GM23338 (cell line): ENCODE data around the gene STPG4.

Source experiments
- CREB1 ChIP-seq: fragments of 250-450 bp; sonication (Bioruptor Pico); IDR thresholded peaks from 2 replicates; pipeline ENCODE4 v1.5.0; 2020; ENCODE audit warnings: low read depth, mild to moderate bottlenecking, moderate library complexity
- EZH2 ChIP-seq: fragments of 200-600 bp; sonication (generic); IDR thresholded peaks from one replicate; pipeline ENCODE4 v1.8.0; 2017; ENCODE audit warnings: antibody characterized with exemption, mild to moderate bottlenecking, low read depth; ENCODE audit not compliant: unreplicated experiment
- EZH2phosphoT487 ChIP-seq: fragments of 200-600 bp; sonication (generic); IDR thresholded peaks from one replicate; pipeline ENCODE4 v1.8.1; 2018; ENCODE audit warnings: antibody characterized with exemption; ENCODE audit not compliant: unreplicated experiment
- JUNB ChIP-seq: IDR thresholded peaks from one replicate; pipeline ENCODE4 v1.6.1; 2016; ENCODE audit warnings: antibody characterized with exemption; ENCODE audit not compliant: unreplicated experiment
- NANOG ChIP-seq: IDR thresholded peaks from 2 replicates; pipeline ENCODE4 v1.6.1; 2016; ENCODE audit warnings: antibody characterized with exemption, borderline replicate concordance
- POLR2AphosphoS5 ChIP-seq: IDR thresholded peaks from 2 replicates; pipeline ENCODE4 v1.6.1; 2016; ENCODE audit warnings: antibody characterized with exemption, low read depth
- STAT1 ChIP-seq: IDR thresholded peaks from one replicate; pipeline ENCODE4 v1.6.1; 2016; ENCODE audit warnings: antibody characterized with exemption; ENCODE audit not compliant: unreplicated experiment
- ZNF331 ChIP-seq: fragments of 250-450 bp; sonication (Bioruptor Pico); IDR thresholded peaks from 2 replicates; pipeline ENCODE4 v1.5.0; 2020; ENCODE audit warnings: low read depth, mild to moderate bottlenecking, moderate library complexity
- TF ChIP-seq, protein P1 (sequence below), 2 experiments: fragments of 200-600 bp in 1 of 2; sonication (generic) in 1 of 2; conservative IDR thresholded peaks; 2 replicates each; pipeline versions ENCODE4 v1.5.1 to v1.6.1; 2016 to 2017; ENCODE audit warnings: antibody characterized with exemption in 2 of 2, low read depth in 2 of 2, mild to moderate bottlenecking in 2 of 2, moderate library complexity in 1 of 2
- TF ChIP-seq, protein P2 (sequence below): fragments of 250-450 bp; sonication (Bioruptor Pico); IDR thresholded peaks from 2 replicates; pipeline ENCODE4 v1.5.0; 2020; ENCODE audit warnings: mild to moderate bottlenecking, moderate library complexity
- TF ChIP-seq, protein P3 (sequence below): IDR thresholded peaks from 2 replicates; pipeline ENCODE4 v1.6.1; 2016; ENCODE audit warnings: antibody characterized with exemption
- TF ChIP-seq, protein P4 (sequence below): IDR thresholded peaks from one replicate; pipeline ENCODE4 v1.6.1; 2018; ENCODE audit warnings: antibody characterized with exemption; ENCODE audit not compliant: unreplicated experiment

DNA sequence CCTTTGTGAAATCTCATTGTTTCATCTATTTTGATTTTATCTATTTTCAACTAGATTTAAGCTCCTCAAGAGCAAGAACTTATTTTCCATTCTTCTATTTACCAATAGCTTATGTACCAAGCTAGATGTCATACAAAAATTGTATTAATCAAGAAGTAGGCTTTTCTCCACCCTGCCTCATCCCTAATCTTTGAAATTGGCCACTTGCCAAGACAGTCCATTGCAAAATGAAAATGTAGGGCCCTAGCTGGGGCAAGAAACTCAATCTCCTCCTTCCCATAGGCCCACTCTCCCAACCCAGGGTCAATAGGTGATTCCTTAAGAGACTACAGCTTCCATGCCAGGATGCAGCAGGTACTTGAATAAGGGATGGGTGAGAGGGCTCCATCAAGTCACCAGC, 39.3 kb upstream of the STPG4 start:
- no peak for TF ChIP-seq POLR2AphosphoS5
- no peak for TF ChIP-seq EZH2
- TF ChIP-seq, protein P1, sequence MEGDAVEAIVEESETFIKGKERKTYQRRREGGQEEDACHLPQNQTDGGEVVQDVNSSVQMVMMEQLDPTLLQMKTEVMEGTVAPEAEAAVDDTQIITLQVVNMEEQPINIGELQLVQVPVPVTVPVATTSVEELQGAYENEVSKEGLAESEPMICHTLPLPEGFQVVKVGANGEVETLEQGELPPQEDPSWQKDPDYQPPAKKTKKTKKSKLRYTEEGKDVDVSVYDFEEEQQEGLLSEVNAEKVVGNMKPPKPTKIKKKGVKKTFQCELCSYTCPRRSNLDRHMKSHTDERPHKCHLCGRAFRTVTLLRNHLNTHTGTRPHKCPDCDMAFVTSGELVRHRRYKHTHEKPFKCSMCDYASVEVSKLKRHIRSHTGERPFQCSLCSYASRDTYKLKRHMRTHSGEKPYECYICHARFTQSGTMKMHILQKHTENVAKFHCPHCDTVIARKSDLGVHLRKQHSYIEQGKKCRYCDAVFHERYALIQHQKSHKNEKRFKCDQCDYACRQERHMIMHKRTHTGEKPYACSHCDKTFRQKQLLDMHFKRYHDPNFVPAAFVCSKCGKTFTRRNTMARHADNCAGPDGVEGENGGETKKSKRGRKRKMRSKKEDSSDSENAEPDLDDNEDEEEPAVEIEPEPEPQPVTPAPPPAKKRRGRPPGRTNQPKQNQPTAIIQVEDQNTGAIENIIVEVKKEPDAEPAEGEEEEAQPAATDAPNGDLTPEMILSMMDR (conservative IDR thresholded peaks at IDR 0.05; ENCODE audit: low read depth in 2 of 2): no peak
- TF ChIP-seq, protein P2, sequence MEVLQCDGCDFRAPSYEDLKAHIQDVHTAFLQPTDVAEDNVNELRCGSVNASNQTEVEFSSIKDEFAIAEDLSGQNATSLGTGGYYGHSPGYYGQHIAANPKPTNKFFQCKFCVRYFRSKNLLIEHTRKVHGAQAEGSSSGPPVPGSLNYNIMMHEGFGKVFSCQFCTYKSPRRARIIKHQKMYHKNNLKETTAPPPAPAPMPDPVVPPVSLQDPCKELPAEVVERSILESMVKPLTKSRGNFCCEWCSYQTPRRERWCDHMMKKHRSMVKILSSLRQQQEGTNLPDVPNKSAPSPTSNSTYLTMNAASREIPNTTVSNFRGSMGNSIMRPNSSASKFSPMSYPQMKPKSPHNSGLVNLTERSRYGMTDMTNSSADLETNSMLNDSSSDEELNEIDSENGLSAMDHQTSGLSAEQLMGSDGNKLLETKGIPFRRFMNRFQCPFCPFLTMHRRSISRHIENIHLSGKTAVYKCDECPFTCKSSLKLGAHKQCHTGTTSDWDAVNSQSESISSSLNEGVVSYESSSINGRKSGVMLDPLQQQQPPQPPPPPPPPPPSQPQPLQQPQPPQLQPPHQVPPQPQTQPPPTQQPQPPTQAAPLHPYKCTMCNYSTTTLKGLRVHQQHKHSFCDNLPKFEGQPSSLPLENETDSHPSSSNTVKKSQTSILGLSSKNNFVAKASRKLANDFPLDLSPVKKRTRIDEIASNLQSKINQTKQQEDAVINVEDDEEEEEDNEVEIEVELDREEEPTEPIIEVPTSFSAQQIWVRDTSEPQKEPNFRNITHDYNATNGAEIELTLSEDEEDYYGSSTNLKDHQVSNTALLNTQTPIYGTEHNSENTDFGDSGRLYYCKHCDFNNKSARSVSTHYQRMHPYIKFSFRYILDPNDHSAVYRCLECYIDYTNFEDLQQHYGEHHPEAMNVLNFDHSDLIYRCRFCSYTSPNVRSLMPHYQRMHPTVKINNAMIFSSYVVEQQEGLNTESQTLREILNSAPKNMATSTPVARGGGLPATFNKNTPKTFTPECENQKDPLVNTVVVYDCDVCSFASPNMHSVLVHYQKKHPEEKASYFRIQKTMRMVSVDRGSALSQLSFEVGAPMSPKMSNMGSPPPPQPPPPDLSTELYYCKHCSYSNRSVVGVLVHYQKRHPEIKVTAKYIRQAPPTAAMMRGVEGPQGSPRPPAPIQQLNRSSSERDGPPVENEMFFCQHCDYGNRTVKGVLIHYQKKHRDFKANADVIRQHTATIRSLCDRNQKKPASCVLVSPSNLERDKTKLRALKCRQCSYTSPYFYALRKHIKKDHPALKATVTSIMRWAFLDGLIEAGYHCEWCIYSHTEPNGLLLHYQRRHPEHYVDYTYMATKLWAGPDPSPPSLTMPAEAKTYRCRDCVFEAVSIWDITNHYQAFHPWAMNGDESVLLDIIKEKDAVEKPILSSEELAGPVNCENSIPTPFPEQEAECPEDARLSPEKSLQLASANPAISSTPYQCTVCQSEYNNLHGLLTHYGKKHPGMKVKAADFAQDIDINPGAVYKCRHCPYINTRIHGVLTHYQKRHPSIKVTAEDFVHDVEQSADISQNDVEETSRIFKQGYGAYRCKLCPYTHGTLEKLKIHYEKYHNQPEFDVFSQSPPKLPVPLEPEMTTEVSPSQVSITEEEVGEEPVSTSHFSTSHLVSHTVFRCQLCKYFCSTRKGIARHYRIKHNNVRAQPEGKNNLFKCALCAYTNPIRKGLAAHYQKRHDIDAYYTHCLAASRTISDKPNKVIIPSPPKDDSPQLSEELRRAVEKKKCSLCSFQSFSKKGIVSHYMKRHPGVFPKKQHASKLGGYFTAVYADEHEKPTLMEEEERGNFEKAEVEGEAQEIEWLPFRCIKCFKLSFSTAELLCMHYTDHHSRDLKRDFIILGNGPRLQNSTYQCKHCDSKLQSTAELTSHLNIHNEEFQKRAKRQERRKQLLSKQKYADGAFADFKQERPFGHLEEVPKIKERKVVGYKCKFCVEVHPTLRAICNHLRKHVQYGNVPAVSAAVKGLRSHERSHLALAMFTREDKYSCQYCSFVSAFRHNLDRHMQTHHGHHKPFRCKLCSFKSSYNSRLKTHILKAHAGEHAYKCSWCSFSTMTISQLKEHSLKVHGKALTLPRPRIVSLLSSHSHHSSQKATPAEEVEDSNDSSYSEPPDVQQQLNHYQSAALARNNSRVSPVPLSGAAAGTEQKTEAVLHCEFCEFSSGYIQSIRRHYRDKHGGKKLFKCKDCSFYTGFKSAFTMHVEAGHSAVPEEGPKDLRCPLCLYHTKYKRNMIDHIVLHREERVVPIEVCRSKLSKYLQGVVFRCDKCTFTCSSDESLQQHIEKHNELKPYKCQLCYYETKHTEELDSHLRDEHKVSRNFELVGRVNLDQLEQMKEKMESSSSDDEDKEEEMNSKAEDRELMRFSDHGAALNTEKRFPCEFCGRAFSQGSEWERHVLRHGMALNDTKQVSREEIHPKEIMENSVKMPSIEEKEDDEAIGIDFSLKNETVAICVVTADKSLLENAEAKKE (CRISPR knock-in tag): no peak
- TF ChIP-seq NANOG: no peak
- TF ChIP-seq, protein P3, sequence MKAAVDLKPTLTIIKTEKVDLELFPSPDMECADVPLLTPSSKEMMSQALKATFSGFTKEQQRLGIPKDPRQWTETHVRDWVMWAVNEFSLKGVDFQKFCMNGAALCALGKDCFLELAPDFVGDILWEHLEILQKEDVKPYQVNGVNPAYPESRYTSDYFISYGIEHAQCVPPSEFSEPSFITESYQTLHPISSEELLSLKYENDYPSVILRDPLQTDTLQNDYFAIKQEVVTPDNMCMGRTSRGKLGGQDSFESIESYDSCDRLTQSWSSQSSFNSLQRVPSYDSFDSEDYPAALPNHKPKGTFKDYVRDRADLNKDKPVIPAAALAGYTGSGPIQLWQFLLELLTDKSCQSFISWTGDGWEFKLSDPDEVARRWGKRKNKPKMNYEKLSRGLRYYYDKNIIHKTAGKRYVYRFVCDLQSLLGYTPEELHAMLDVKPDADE: no peak
- no peak for TF ChIP-seq EZH2phosphoT487
- TF ChIP-seq ZNF331 (CRISPR knock-in tag): no peak
- TF ChIP-seq CREB1 (CRISPR knock-in tag): no peak
- TF ChIP-seq, protein P4, sequence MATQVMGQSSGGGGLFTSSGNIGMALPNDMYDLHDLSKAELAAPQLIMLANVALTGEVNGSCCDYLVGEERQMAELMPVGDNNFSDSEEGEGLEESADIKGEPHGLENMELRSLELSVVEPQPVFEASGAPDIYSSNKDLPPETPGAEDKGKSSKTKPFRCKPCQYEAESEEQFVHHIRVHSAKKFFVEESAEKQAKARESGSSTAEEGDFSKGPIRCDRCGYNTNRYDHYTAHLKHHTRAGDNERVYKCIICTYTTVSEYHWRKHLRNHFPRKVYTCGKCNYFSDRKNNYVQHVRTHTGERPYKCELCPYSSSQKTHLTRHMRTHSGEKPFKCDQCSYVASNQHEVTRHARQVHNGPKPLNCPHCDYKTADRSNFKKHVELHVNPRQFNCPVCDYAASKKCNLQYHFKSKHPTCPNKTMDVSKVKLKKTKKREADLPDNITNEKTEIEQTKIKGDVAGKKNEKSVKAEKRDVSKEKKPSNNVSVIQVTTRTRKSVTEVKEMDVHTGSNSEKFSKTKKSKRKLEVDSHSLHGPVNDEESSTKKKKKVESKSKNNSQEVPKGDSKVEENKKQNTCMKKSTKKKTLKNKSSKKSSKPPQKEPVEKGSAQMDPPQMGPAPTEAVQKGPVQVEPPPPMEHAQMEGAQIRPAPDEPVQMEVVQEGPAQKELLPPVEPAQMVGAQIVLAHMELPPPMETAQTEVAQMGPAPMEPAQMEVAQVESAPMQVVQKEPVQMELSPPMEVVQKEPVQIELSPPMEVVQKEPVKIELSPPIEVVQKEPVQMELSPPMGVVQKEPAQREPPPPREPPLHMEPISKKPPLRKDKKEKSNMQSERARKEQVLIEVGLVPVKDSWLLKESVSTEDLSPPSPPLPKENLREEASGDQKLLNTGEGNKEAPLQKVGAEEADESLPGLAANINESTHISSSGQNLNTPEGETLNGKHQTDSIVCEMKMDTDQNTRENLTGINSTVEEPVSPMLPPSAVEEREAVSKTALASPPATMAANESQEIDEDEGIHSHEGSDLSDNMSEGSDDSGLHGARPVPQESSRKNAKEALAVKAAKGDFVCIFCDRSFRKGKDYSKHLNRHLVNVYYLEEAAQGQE: no peak
- no peak for TF ChIP-seq JUNB
- TF ChIP-seq STAT1: no peak
